Neural cell (in vitro differentiated cells): ENCODE measurements around the gene MAML2.

Experiments used
- EP300 ChIP-seq: fragments of 450-650 bp; conservative IDR thresholded peaks from 2 replicates; pipeline ENCODE4 v1.6.1; 2014; ENCODE audit warnings: antibody characterized with exemption, mild to moderate bottlenecking, moderate library complexity; ENCODE audit not compliant: poor library complexity, severe bottlenecking
- POLR2AphosphoS5 ChIP-seq: IDR thresholded peaks from 2 replicates; pipeline ENCODE4 v1.6.1; 2012
- RAD21 ChIP-seq: fragments of 450-650 bp; conservative IDR thresholded peaks from 2 replicates; pipeline ENCODE4 v1.6.1; 2014; ENCODE audit warnings: antibody characterized with exemption, mild to moderate bottlenecking, moderate library complexity
- TF ChIP-seq, protein P1 (sequence below): fragments of 450-650 bp; IDR thresholded peaks from 2 replicates; pipeline ENCODE4 v1.5.1; 2014; ENCODE audit warnings: antibody characterized with exemption, mild to moderate bottlenecking, moderate library complexity; ENCODE audit not compliant: poor library complexity, severe bottlenecking

DNA sequence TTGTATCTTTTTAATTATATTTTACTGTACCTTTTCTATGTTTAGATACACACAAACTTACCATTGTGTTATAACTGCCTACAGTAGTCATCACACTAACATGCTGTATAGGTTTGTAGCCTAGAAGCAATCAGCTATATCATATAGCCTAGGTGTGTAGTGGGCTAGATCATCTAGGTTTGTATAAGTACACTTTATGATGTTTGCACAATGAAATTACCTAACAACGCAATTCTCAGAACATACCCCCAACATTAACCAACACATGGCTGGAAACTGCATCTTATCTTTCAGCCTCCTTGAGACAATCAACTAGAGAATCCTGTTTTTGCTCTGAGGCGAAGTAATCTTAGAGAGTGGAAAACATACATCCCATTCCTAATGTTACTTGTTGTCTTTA is 358.9 kb downstream of the MAML2 start:
- TF ChIP-seq, protein P1, sequence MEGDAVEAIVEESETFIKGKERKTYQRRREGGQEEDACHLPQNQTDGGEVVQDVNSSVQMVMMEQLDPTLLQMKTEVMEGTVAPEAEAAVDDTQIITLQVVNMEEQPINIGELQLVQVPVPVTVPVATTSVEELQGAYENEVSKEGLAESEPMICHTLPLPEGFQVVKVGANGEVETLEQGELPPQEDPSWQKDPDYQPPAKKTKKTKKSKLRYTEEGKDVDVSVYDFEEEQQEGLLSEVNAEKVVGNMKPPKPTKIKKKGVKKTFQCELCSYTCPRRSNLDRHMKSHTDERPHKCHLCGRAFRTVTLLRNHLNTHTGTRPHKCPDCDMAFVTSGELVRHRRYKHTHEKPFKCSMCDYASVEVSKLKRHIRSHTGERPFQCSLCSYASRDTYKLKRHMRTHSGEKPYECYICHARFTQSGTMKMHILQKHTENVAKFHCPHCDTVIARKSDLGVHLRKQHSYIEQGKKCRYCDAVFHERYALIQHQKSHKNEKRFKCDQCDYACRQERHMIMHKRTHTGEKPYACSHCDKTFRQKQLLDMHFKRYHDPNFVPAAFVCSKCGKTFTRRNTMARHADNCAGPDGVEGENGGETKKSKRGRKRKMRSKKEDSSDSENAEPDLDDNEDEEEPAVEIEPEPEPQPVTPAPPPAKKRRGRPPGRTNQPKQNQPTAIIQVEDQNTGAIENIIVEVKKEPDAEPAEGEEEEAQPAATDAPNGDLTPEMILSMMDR: no peak
- TF ChIP-seq RAD21 (no peak), POLR2AphosphoS5 (no peak), EP300 (no peak)
